DOHH2 (cell line): ENCODE data around the gene TNS2.

Experiments
- H3F3A ChIP-seq: fragments of 200-600 bp; sonication (generic), shearing (Covaris generic); 2 replicates; pipeline ENCODE4 v1.6.0; 2016; ENCODE audit warnings: antibody characterized with exemption, mild to moderate bottlenecking; ENCODE audit not compliant: control insufficient read depth, insufficient read depth
- H3K27ac ChIP-seq: fragments of 200-600 bp; sonication (generic); 2 replicates; pipeline ENCODE4 v1.5.1; 2014; ENCODE audit warnings: low read depth, mild to moderate bottlenecking, low read length, moderate library complexity
- H3K27me3 ChIP-seq: fragments of 200-600 bp; sonication (generic); 2 replicates; pipeline ENCODE4 v1.6.1; 2014; ENCODE audit warnings: mild to moderate bottlenecking, low read length, mixed read lengths; ENCODE audit not compliant: control insufficient read depth
- H3K36me3 ChIP-seq: fragments of 200-600 bp; sonication (generic); 2 replicates; pipeline ENCODE4 v1.6.1; 2014; ENCODE audit warnings: mild to moderate bottlenecking, low read length, moderate library complexity, mixed read lengths; ENCODE audit not compliant: control insufficient read depth
- H3K4me1 ChIP-seq: fragments of 200-600 bp; sonication (generic); 2 replicates; pipeline ENCODE4 v1.6.1; 2014; ENCODE audit warnings: mild to moderate bottlenecking, low read length, mixed read lengths; ENCODE audit not compliant: control insufficient read depth
- H3K4me2 ChIP-seq: fragments of 200-600 bp; sonication (generic); 2 replicates; pipeline ENCODE4 v1.6.0; 2014; ENCODE audit warnings: mild to moderate bottlenecking, low read length, moderate library complexity
- H3K4me3 ChIP-seq: fragments of 200-600 bp; sonication (generic); 2 replicates; pipeline ENCODE4 v1.5.1; 2014; ENCODE audit warnings: mild to moderate bottlenecking, low read length, mixed read lengths
- H3K79me2 ChIP-seq: fragments of 200-600 bp; sonication (generic); 2 replicates; pipeline ENCODE4 v1.6.1; 2014; ENCODE audit warnings: mild to moderate bottlenecking, low read length, mixed read lengths; ENCODE audit not compliant: control insufficient read depth
- H3K9me2 ChIP-seq: fragments of 200-600 bp; sonication (generic); replicated peaks from 2 replicates; pipeline ENCODE4 v1.6.1; 2014; ENCODE audit warnings: mild to moderate bottlenecking, low read length, mixed read lengths; ENCODE audit not compliant: control insufficient read depth
- H3K9me3 ChIP-seq: fragments of 200-600 bp; sonication (generic); 2 replicates; pipeline ENCODE4 v1.6.1; 2014; ENCODE audit warnings: antibody characterized with exemption, low read length, mixed read lengths; ENCODE audit not compliant: control insufficient read depth, insufficient read depth
- H4K20me1 ChIP-seq: fragments of 200-600 bp; sonication (generic); 2 replicates; pipeline ENCODE4 v1.6.0; 2014; ENCODE audit warnings: low read depth, mild to moderate bottlenecking, antibody characterized with exemption, low read length, moderate library complexity; ENCODE audit not compliant: control insufficient read depth, insufficient read depth
- CTCF ChIP-seq: fragments of 200-600 bp; sonication (generic); IDR thresholded peaks from one replicate; pipeline ENCODE4 v1.5.1; 2014; ENCODE audit warnings: antibody characterized with exemption, mild to moderate bottlenecking, low read depth, low read length; ENCODE audit not compliant: poor library complexity, severe bottlenecking
- EZH2phosphoT487 ChIP-seq: fragments of 200-600 bp; sonication (generic); IDR thresholded peaks from 2 replicates; pipeline ENCODE4 v1.6.1; 2017; ENCODE audit warnings: borderline replicate concordance, mild to moderate bottlenecking, antibody characterized with exemption, low read length, moderate library complexity, mixed read lengths

The TNS2 gene

GRCh38 chr12:53102883-53103807 lies 53.3 kb downstream of the TNS2 start, which contains the start of gene SOAT2:
Gene SOAT2, plus strand, starts transcription at chr12:53103486. Its CDS starts 92 bp downstream, at chr12:53103578.
- Histone ChIP-seq H3F3A (peaks cover 8% of the 10 kb centered on the region), H3K4me2 (peak within 1 kb of the TSS; percentile 58), H3K27me3 (peaks cover 5% of the 10 kb centered on the region; the same call in 1 of the 2 replicates), H3K27ac (peak within 1 kb of the TSS; percentile 25), H3K4me1 (peaks cover 38% of the 10 kb centered on the region), H4K20me1 (no peaks in the 10 kb centered on the region), H3K9me2 (no peaks in the 10 kb centered on the region), H3K9me3 (no peaks in the 10 kb centered on the region), H3K36me3 (no peaks in the 10 kb centered on the region), H3K4me3 (peak within 1 kb of the TSS; percentile 25), H3K79me2 (no peaks in the 10 kb centered on the region)
- TF ChIP-seq EZH2phosphoT487, result no peak
- TF ChIP-seq CTCF, result no peak

- H3K27ac ChIP-seq, result peak overlapping the region; percentile 25; the same call in 1 of the 2 replicates
- no peaks in the 10 kb centered on the region for H3K9me2 ChIP-seq
- peak overlapping the region; percentile 25; the same call in 1 of the 2 replicates for H3K4me3 ChIP-seq
- no peaks in the 10 kb centered on the region for H3K36me3 ChIP-seq
- H4K20me1 ChIP-seq, result no peaks in the 10 kb centered on the region
- H3K4me1 ChIP-seq, result peaks cover 31% of the 10 kb centered on the region
- TF ChIP-seq EZH2phosphoT487, result no peak
- TF ChIP-seq CTCF, result no peak
- H3F3A ChIP-seq, result peaks cover 2% of the 10 kb centered on the region; the same call in 1 of the 2 replicates
- no peaks in the 10 kb centered on the region for H3K79me2 ChIP-seq
- H3K9me3 ChIP-seq, result no peaks in the 10 kb centered on the region
- H3K4me2 ChIP-seq, result peak overlapping the region; percentile 58
- H3K27me3 ChIP-seq, result no peaks in the 10 kb centered on the region
Measured at GRCh38 chr12:53103860-53104305, 54.0 kb downstream of the TNS2 start.

GRCh38 chr12:53105256-53105655 lies 55.4 kb downstream of the TNS2 start:
- Histone ChIP-seq H3K9me3 (no peaks in the 10 kb centered on the region), H4K20me1 (no peaks in the 10 kb centered on the region), H3K4me3 (no peak overlapping the region), H3K27ac (no peak overlapping the region), H3K27me3 (no peaks in the 10 kb centered on the region), H3K79me2 (no peaks in the 10 kb centered on the region), H3F3A (no peaks in the 10 kb centered on the region), H3K36me3 (no peaks in the 10 kb centered on the region), H3K9me2 (no peaks in the 10 kb centered on the region), H3K4me1 (peaks cover 25% of the 10 kb centered on the region), H3K4me2 (no peak overlapping the region)
- TF ChIP-seq CTCF (no peak), EZH2phosphoT487 (no peak)
